ENCODE data around the gene VDAC2.

GRCh38 chr10:75220274-75220673, 9.7 kb downstream of the VDAC2 start:
- no peak for TF ChIP-seq CTCF (IDR thresholded peaks at IDR 0.05)
- no peak for TF ChIP-seq POLR2A (IDR thresholded peaks at IDR 0.05)
